Mesenchymal stem cell (in vitro differentiated cells and primary cell): ENCODE measurements around the gene FN3KRP.
"Not testable (repeated sequence)": the region's sequence is repeated elsewhere in the genome, so short reads cannot be mapped to it uniquely, and the experiment has no call there.

ENCODE experiments used
- DNase-seq: peaks from one replicate; pipeline ENCODE4 v3.0.0-alpha.2; 2013
- H2AFZ ChIP-seq: one replicate; pipeline ENCODE4 v1.6.1; 2013; ENCODE audit warnings: low read depth, mild to moderate bottlenecking, control low read depth, inconsistent platforms, low read length, moderate library complexity
- H2AK5ac ChIP-seq: 2 replicates; pipeline ENCODE4 v1.6.1; 2013; ENCODE audit warnings: low read length, moderate library complexity, mild to moderate bottlenecking, inconsistent platforms; ENCODE audit not compliant: severe bottlenecking
- H2BK120ac ChIP-seq: one replicate; pipeline ENCODE4 v1.6.1; 2013; ENCODE audit warnings: low read depth, mild to moderate bottlenecking, inconsistent platforms, low read length, moderate library complexity
- H2BK12ac ChIP-seq, 2 experiments: one replicate each; pipeline ENCODE4 v1.6.1; 2013; ENCODE audit warnings: inconsistent platforms in 2 of 2, low read length in 2 of 2, mild to moderate bottlenecking in 2 of 2, moderate library complexity in 2 of 2, control low read depth in 1 of 2
- H2BK15ac ChIP-seq: one replicate; pipeline ENCODE4 v1.6.1; 2013; ENCODE audit warnings: mild to moderate bottlenecking, low read depth, inconsistent platforms; ENCODE audit not compliant: poor library complexity, severe bottlenecking
- H2BK5ac ChIP-seq: 2 replicates; pipeline ENCODE4 v1.6.1; 2013; ENCODE audit warnings: low read depth, mild to moderate bottlenecking, low read length, control low read depth, inconsistent platforms; ENCODE audit not compliant: poor library complexity, severe bottlenecking
- H3K14ac ChIP-seq, 2 experiments: one replicate each; pipeline ENCODE4 v1.6.1; 2013; ENCODE audit warnings: inconsistent platforms in 2 of 2, low read length in 2 of 2, control low read depth in 1 of 2, mild to moderate bottlenecking in 1 of 2, moderate library complexity in 1 of 2
- H3K18ac ChIP-seq, 2 experiments: one replicate each; pipeline ENCODE4 v1.6.1; 2013; ENCODE audit warnings: inconsistent platforms in 2 of 2, low read length in 2 of 2, control low read depth in 1 of 2, low read depth in 1 of 2, mild to moderate bottlenecking in 1 of 2
- H3K23ac ChIP-seq, 2 experiments: one replicate each; pipeline ENCODE4 v1.6.1; 2013; ENCODE audit warnings: inconsistent platforms in 2 of 2, low read length in 2 of 2, mild to moderate bottlenecking in 2 of 2, moderate library complexity in 2 of 2, control low read depth in 1 of 2
- H3K27ac ChIP-seq: 2 replicates; pipeline ENCODE4 v1.5.1; 2013; ENCODE audit warnings: mild to moderate bottlenecking, moderate library complexity, low read length, control low read depth, inconsistent platforms; ENCODE audit not compliant: poor library complexity, severe bottlenecking
- H3K27me3 ChIP-seq, 2 experiments: 2 replicates each; pipeline versions ENCODE4 v1.6.1 to v1.7.0; 2013; ENCODE audit warnings: low read length in 2 of 2, mild to moderate bottlenecking in 2 of 2, moderate library complexity in 2 of 2, control low read depth in 1 of 2, inconsistent platforms in 1 of 2; ENCODE audit not compliant: control insufficient read depth in 1 of 2, insufficient read depth in 1 of 2
- H3K36me3 ChIP-seq, 2 experiments: 2 replicates each; pipeline versions ENCODE4 v1.6.1 to v1.7.0; 2013; ENCODE audit warnings: low read length in 2 of 2, control low read depth in 1 of 2, inconsistent platforms in 1 of 2, low read depth in 1 of 2, mild to moderate bottlenecking in 1 of 2; ENCODE audit not compliant: insufficient read depth in 2 of 2, control insufficient read depth in 1 of 2
- H3K4ac ChIP-seq, 2 experiments: one replicate each; pipeline ENCODE4 v1.6.1; 2013; ENCODE audit warnings: inconsistent platforms in 2 of 2, low read length in 2 of 2, mild to moderate bottlenecking in 2 of 2, moderate library complexity in 2 of 2, control low read depth in 1 of 2, low read depth in 1 of 2
- H3K4me1 ChIP-seq: 2 replicates; pipeline ENCODE4 v1.6.1; 2013; ENCODE audit warnings: low read depth, low read length, control low read depth; ENCODE audit not compliant: control insufficient read depth, insufficient read depth
- H3K4me2 ChIP-seq: 2 replicates; pipeline ENCODE4 v1.6.1; 2013; ENCODE audit warnings: low read length, mild to moderate bottlenecking, inconsistent platforms; ENCODE audit not compliant: poor library complexity, severe bottlenecking
- H3K4me3 ChIP-seq, 2 experiments: 2 replicates each; pipeline versions ENCODE4 v1.5.1 to v1.7.0; 2013; ENCODE audit warnings: low read length in 2 of 2, mild to moderate bottlenecking in 2 of 2, control low read depth in 1 of 2, low read depth in 1 of 2; ENCODE audit not compliant: insufficient read depth in 1 of 2
- H3K79me1 ChIP-seq: replicated peaks from 2 replicates; pipeline ENCODE4 v1.6.1; 2013; ENCODE audit warnings: mild to moderate bottlenecking, control low read depth, low read length, inconsistent platforms; ENCODE audit not compliant: poor library complexity, severe bottlenecking
- H3K9ac ChIP-seq: 2 replicates; pipeline ENCODE4 v1.7.0; 2013; ENCODE audit warnings: mild to moderate bottlenecking, low read length, moderate library complexity
- H3K9me3 ChIP-seq: 2 replicates; pipeline ENCODE4 v1.7.0; 2013; ENCODE audit warnings: mild to moderate bottlenecking, low read length; ENCODE audit not compliant: control insufficient read depth
- H4K8ac ChIP-seq: one replicate; pipeline ENCODE4 v1.6.1; 2013; ENCODE audit warnings: inconsistent platforms, mild to moderate bottlenecking, low read length, moderate library complexity
- H4K91ac ChIP-seq: one replicate; pipeline ENCODE4 v1.6.1; 2013; ENCODE audit warnings: mild to moderate bottlenecking, low read length, inconsistent platforms
- WGBS: methylation state at CpG from one replicate; pipeline ENCODE4 v1.1.7; 2013; ENCODE audit warnings: mixed read lengths; 5-methylcytosine and 5-hydroxymethylcytosine counted together

FN3KRP gene

DNA sequence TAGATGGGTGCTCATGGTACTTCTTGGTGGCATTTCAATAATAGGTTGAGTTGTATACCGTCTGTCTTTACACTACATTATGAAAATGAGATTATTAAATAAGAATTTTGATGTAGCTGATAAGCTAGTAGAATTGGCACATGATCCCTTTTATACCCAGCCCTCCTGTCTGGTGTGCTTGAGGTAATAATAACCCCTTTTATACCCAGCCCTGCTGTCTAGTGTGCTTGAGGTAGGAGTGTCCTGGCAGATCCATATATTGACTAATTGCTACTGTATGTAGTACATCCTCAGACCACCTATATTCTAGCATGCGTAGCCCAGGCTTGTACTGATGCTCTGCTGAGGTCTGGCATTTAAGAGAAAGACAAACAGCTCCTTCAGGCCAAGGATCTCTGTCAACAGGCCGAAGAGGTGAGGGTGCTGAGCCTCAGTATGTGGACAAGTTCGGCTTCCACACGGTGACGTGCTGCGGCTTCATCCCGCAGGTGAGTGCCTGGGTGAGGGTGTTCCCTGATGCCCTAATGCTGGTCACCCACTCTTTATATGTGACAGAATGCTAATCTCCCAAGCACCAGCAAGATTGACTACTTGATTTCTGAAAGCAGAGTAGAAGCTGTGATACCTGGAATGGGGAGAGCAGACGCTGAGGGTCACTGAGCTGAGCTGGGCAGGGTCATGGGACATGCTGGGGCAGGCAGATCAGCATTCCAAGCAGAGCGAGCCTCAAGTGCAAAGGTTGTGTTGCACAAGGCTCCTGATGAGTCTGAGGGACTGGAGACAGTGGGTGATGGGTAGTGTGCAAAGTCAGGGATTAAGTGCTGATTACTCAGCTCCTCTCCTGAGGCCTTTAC, 24.6 kb downstream of the FN3KRP start:
- Histone ChIP-seq H3K4me1 (peaks cover 7% of the 10 kb centered on the region), H3K79me1 (peaks cover 1% of the 10 kb centered on the region), H2AK5ac (no peak overlapping the region), H3K27me3 (no peaks in the 10 kb centered on the region), H3K14ac (no peak overlapping the region), H2BK5ac (no peak overlapping the region), H3K18ac (no peak overlapping the region), H3K9ac (no peak overlapping the region), H2AFZ (no peak overlapping the region), H4K91ac (no peak overlapping the region), H3K23ac (no peak overlapping the region), H2BK15ac (no peak overlapping the region), H3K4ac (no peak overlapping the region), H3K36me3 (peaks cover 32 to 40% of the 10 kb centered on the region in 2 experiments), H3K9me3 (peaks cover 20% of the 10 kb centered on the region), H4K8ac (no peak overlapping the region), H2BK120ac (no peak overlapping the region), H3K27ac (no peak overlapping the region), H3K4me3 (no peak overlapping the region), H2BK12ac (no peak overlapping the region), H3K4me2 (no peak overlapping the region)
- DNase-seq = no peak
- 94% methylated on average over 9 of the region's 10 CpGs for WGBS

- H3K23ac ChIP-seq = no peak overlapping the region
- no peak overlapping the region for H3K4me3 ChIP-seq
- H2AK5ac ChIP-seq = no peak overlapping the region
- H2AFZ ChIP-seq = no peak overlapping the region
- no peak overlapping the region for H3K9ac ChIP-seq
- no peak overlapping the region for H4K91ac ChIP-seq
- no peak overlapping the region for H3K18ac ChIP-seq
- H3K9me3 ChIP-seq = peaks cover 29% of the 10 kb centered on the region
- no peak overlapping the region for H2BK15ac ChIP-seq
- no peak overlapping the region for H3K14ac ChIP-seq
- 81% methylated on average over 15 of the region's 16 CpGs for WGBS
- H2BK12ac ChIP-seq = no peak overlapping the region
- no peak for DNase-seq
- H3K4me2 ChIP-seq = no peak overlapping the region
- H3K27me3 ChIP-seq = no peaks in the 10 kb centered on the region
- no peak overlapping the region for H2BK5ac ChIP-seq
- no peaks in the 10 kb centered on the region for H3K79me1 ChIP-seq
- H3K4me1 ChIP-seq = no peaks in the 10 kb centered on the region
- no peak overlapping the region for H2BK120ac ChIP-seq
- H3K36me3 ChIP-seq = peaks cover 27 to 40% of the 10 kb centered on the region in 2 experiments
- no peak overlapping the region for H3K4ac ChIP-seq
- H4K8ac ChIP-seq = no peak overlapping the region
- H3K27ac ChIP-seq = no peak overlapping the region
These were observed 27.1 kb downstream of the FN3KRP start for GRCh38 chr17:82743344-82744219.

DNA sequence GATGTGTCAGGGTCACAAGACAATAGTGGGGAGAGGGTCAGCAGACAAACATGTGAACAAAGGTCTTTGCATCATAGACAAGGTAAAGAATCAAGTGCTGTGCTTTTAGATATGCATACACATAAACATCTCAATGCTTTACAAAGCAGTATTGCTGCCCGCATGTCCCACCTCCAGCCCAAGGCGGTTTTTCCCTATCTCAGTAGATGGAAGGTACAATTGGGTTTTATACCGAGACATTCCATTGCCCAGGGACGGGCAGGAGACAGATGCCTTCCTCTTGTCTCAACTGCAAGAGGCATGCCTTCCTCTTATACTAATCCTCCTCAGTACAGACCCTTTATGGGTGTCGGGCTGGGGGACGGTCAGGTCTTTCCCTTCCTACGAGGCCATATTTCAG, 28.2 kb downstream of the FN3KRP start:
- H3K23ac ChIP-seq, H4K91ac ChIP-seq, H3K4me3 ChIP-seq, H2AFZ ChIP-seq, H2AK5ac ChIP-seq, H3K27ac ChIP-seq, H2BK15ac ChIP-seq, DNase-seq, H3K79me1 ChIP-seq, H2BK120ac ChIP-seq, H2BK12ac ChIP-seq, H3K4me2 ChIP-seq, H4K8ac ChIP-seq, H3K14ac ChIP-seq, H3K18ac ChIP-seq, H3K4me1 ChIP-seq, H3K27me3 ChIP-seq, H3K9ac ChIP-seq, H2BK5ac ChIP-seq, H3K4ac ChIP-seq: not testable (repeated sequence)
- Histone ChIP-seq H3K9me3 (peaks cover 29% of the 10 kb centered on the region), H3K36me3 (peaks cover 25 to 38% of the 10 kb centered on the region in 2 experiments)
- 48% methylated on average over 4 of the region's 7 CpGs for WGBS

GRCh38 chr17:82745524-82745923, 29.0 kb downstream of the FN3KRP start:
- Histone ChIP-seq H3K18ac (no peak overlapping the region), H3K4me1 (no peaks in the 10 kb centered on the region), H2BK12ac (no peak overlapping the region), H3K36me3 (peaks cover 21 to 30% of the 10 kb centered on the region in 2 experiments), H3K14ac (no peak overlapping the region), H3K27me3 (no peaks in the 10 kb centered on the region), H3K4ac (no peak overlapping the region), H2BK15ac (no peak overlapping the region), H3K9me3 (peaks cover 23% of the 10 kb centered on the region), H2AK5ac (no peak overlapping the region), H3K23ac (no peak overlapping the region), H2BK5ac (no peak overlapping the region), H3K79me1 (no peaks in the 10 kb centered on the region), H3K4me3 (no peak overlapping the region), H4K8ac (no peak overlapping the region), H4K91ac (no peak overlapping the region), H2AFZ (no peak overlapping the region), H3K9ac (no peak overlapping the region), H3K27ac (no peak overlapping the region), H3K4me2 (no peak overlapping the region), H2BK120ac (no peak overlapping the region)
- 87% methylated on average over 8 of the region's 8 CpGs for WGBS
- no peak for DNase-seq
